T-helper 17 cell (primary cell): ENCODE data around the gene CD247. TPM values are rescaled to one million over a fixed set of nuclear protein-coding genes. Genes with fewer than 3 reads are reported as not detected.
A peak's percentile ranks its signal among the peaks of the same experiment; 100 is the strongest.

Source experiments
- ATAC-seq: fragments of 150-1000 bp; cut with Tn5 transposase; 2 replicates; pipeline ENCODE4 v1.10.0; 2021; ENCODE audit warnings: mild to moderate bottlenecking, moderate library complexity
- DNase-seq, 3 donors: peaks; one replicate each; pipeline versions ENCODE4 v3.0.0 to v3.0.0-alpha.2; 2020 to 2021
- H3K9me3 ChIP-seq: one replicate; pipeline ENCODE4 v1.7.0; 2013; ENCODE audit warnings: low read length, mild to moderate bottlenecking; ENCODE audit not compliant: control insufficient read depth, poor library complexity, severe bottlenecking
- H3K27ac Mint-ChIP-seq: one replicate; pipeline ENCODE4 v1.8.0; 2022; ENCODE audit warnings: mild to moderate bottlenecking, moderate library complexity, mixed read lengths
- H3K27me3 Mint-ChIP-seq: one replicate; pipeline ENCODE4 v1.8.0; 2022; ENCODE audit warnings: mixed read lengths
- H3K36me3 Mint-ChIP-seq: one replicate; pipeline ENCODE4 v1.8.0; 2022; ENCODE audit warnings: low read depth, mixed read lengths
- H3K4me1 Mint-ChIP-seq: one replicate; pipeline ENCODE4 v1.8.0; 2022; ENCODE audit warnings: mild to moderate bottlenecking, mixed read lengths
- H3K4me3 Mint-ChIP-seq: one replicate; pipeline ENCODE4 v1.8.0; 2022; ENCODE audit warnings: mild to moderate bottlenecking, moderate library complexity, mixed read lengths
- total RNA-seq, 4 donors: library from RNA in 2 of 4; stranded (reverse) in 2 of 4; gene quantifications; one replicate each; pipeline ENCODE4 v1.2.3 and lab custom pipeline; 2022 to 2026

CD247 gene
- total RNA-seq, 2 donors from 2014 or later: 265 to 295 TPM

- peak overlapping the region; percentile 83 for H3K4me3 Mint-ChIP-seq
- peaks cover 74% of the 10 kb centered on the region for H3K4me1 Mint-ChIP-seq
- ATAC-seq (no peak), DNase-seq (no peak)
- peak overlapping the region; percentile 98 for H3K27ac Mint-ChIP-seq
- peaks cover 2% of the 10 kb centered on the region for H3K36me3 Mint-ChIP-seq
- no peaks in the 10 kb centered on the region for H3K27me3 Mint-ChIP-seq
- H3K9me3 ChIP-seq: no peaks in the 10 kb centered on the region
Observed at GRCh38 chr1:167484726-167485502, 33.4 kb downstream of the CD247 start.

DNA sequence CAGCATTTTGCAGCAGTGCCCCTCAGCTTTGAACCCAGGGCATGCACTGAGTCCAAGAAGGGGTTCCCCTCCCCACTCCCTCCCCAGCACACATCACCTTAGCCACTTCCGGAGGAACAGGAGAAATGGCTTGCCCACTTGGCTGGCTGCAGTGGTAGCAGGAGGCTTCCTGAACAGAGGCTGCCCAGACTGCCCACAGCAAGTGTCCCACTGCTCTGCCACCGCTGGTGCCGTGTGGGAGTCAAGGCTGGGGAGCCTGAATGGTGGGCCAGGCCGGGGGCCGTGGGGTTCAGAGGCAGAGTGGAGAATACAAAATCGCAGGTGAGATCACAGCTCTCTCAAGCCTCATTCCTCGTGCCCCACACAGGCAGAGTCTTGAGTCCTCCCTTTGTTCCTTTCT is 34.5 kb downstream of the CD247 start:
- no peaks in the 10 kb centered on the region for H3K9me3 ChIP-seq
- H3K27ac Mint-ChIP-seq: peak overlapping the region; percentile 98
- ATAC-seq (peak; percentile 24), DNase-seq (no peak)
- peaks cover 76% of the 10 kb centered on the region for H3K4me1 Mint-ChIP-seq
- peak overlapping the region; percentile 83 for H3K4me3 Mint-ChIP-seq
- peaks cover 2% of the 10 kb centered on the region for H3K36me3 Mint-ChIP-seq
- no peaks in the 10 kb centered on the region for H3K27me3 Mint-ChIP-seq

DNA sequence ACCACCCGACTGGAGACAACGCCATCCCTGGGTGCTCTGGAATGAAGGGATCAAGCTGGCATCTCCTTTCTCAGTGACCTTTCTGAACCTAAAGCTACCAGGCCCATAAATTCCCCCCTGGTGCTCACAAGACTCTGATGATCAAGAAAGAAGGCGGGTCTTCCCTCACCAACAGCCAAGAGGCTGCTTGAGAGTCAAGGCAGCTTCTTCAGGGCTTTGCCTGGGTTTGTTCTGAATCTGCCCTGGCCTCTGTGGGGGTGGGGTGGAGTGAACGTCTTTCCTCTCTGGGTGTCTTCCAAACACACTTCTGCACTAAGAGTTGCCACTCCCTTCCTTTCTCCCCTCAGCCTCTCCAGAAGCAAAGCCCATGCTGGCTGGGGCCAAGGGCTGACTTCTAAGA is 36.1 kb downstream of the CD247 start:
- ATAC-seq (peak; percentile 65), DNase-seq (no peak)
- Mint-ChIP-seq H3K27ac (peak overlapping the region; percentile 98), H3K4me1 (peaks cover 77% of the 10 kb centered on the region), H3K27me3 (no peaks in the 10 kb centered on the region), H3K4me3 (peak overlapping the region; percentile 86), H3K36me3 (peaks cover 2% of the 10 kb centered on the region)
- H3K9me3 ChIP-seq: no peaks in the 10 kb centered on the region

GRCh38 chr1:167479331-167479979 is 38.9 kb downstream of the CD247 start:
- H3K4me1 Mint-ChIP-seq: peaks cover 72% of the 10 kb centered on the region
- ATAC-seq (no peak), DNase-seq (no peak)
- no peaks in the 10 kb centered on the region for H3K9me3 ChIP-seq
- no peaks in the 10 kb centered on the region for H3K27me3 Mint-ChIP-seq
- peak overlapping the region; percentile 64 for H3K4me3 Mint-ChIP-seq
- H3K36me3 Mint-ChIP-seq: no peaks in the 10 kb centered on the region
- H3K27ac Mint-ChIP-seq: peak overlapping the region; percentile 98

DNA sequence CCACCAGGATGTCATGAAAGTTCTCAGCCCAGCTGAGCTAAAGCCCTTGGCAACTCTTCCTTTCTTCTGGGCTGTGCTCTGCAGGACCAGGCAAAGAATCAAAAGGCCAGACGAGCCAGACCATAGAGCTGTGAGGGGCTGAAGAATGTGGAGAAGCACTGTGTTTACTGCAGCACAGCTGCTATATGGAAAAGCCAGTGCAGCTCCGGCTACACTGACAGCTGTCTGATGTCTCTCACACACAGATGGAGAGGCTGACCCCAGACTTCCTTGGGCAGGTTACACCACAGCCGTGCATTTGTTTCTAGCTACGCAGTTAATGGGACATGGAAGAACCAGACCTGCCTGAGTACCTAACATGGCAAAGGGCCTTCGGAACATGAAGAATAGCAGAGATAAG is 40.3 kb downstream of the CD247 start:
- ATAC-seq (no peak), DNase-seq (no peak)
- Mint-ChIP-seq H3K27ac (peak overlapping the region; percentile 98), H3K36me3 (peaks cover 3% of the 10 kb centered on the region), H3K4me3 (no peak overlapping the region), H3K27me3 (no peaks in the 10 kb centered on the region), H3K4me1 (peaks cover 73% of the 10 kb centered on the region)
- H3K9me3 ChIP-seq: no peaks in the 10 kb centered on the region

GRCh38 chr1:167476061-167476460 is 42.3 kb downstream of the CD247 start:
- DNase-seq (no peak), ATAC-seq (no peak)
- no peaks in the 10 kb centered on the region for H3K9me3 ChIP-seq
- Mint-ChIP-seq H3K36me3 (peaks cover 3% of the 10 kb centered on the region), H3K4me3 (no peak overlapping the region), H3K27ac (peak overlapping the region; percentile 98), H3K4me1 (peaks cover 66% of the 10 kb centered on the region), H3K27me3 (no peaks in the 10 kb centered on the region)

DNA sequence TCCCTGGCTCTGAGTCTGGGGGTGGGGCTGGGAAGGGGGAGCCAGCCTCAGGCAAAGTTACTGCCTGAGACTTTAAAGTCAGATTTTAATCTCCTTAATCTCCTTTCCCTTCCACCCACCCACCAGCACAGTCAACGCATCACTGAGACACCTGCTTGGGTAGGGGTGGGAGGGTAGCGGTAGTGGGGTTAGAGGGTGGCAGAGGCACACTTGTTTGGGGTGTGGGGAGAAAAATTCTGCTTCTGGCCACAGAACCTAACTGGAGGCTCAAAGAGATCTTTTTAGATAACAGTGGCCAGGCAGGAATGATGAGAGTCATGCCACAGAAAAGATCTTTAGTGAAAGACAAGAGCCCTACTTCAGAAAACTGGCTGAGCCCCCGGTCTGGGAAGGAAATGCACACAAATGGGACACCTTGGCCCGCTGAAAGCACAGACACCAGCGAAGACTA is 44.1 kb downstream of the CD247 start:
- no peaks in the 10 kb centered on the region for H3K27me3 Mint-ChIP-seq
- ATAC-seq: peak; percentile 88

GRCh38 chr1:167473761-167474160 is 44.6 kb downstream of the CD247 start:
- peaks cover 3% of the 10 kb centered on the region for H3K36me3 Mint-ChIP-seq
- ATAC-seq (peak; percentile 51), DNase-seq (no peak)
- H3K9me3 ChIP-seq: no peaks in the 10 kb centered on the region
- no peaks in the 10 kb centered on the region for H3K27me3 Mint-ChIP-seq
- peak overlapping the region; percentile 88 for H3K4me3 Mint-ChIP-seq
- peaks cover 55% of the 10 kb centered on the region for H3K4me1 Mint-ChIP-seq
- H3K27ac Mint-ChIP-seq: peak overlapping the region; percentile 98

More for the DNA sequence above, 44.1 kb downstream of the CD247 start:
- Mint-ChIP-seq H3K27ac (peak overlapping the region; percentile 98), H3K4me3 (peak overlapping the region; percentile 88), H3K36me3 (peaks cover 3% of the 10 kb centered on the region), H3K4me1 (peaks cover 54% of the 10 kb centered on the region)
- peak in 1 of 3 donors; percentile 54 for DNase-seq
- no peaks in the 10 kb centered on the region for H3K9me3 ChIP-seq

- no peaks in the 10 kb centered on the region for H3K9me3 ChIP-seq
- ATAC-seq (no peak), DNase-seq (no peak)
- H3K4me1 Mint-ChIP-seq: peaks cover 53% of the 10 kb centered on the region
- H3K36me3 Mint-ChIP-seq: peaks cover 3% of the 10 kb centered on the region
- peak overlapping the region; percentile 98 for H3K27ac Mint-ChIP-seq
- peak overlapping the region; percentile 36 for H3K4me3 Mint-ChIP-seq
- H3K27me3 Mint-ChIP-seq: no peaks in the 10 kb centered on the region
Observed at GRCh38 chr1:167472752-167473521, 45.4 kb downstream of the CD247 start.

GRCh38 chr1:167471568-167471967 is 46.8 kb downstream of the CD247 start:
- H3K27me3 Mint-ChIP-seq: no peaks in the 10 kb centered on the region
- peaks cover 49% of the 10 kb centered on the region for H3K4me1 Mint-ChIP-seq
- peaks cover 3% of the 10 kb centered on the region for H3K36me3 Mint-ChIP-seq
- no peak overlapping the region for H3K4me3 Mint-ChIP-seq
- no peaks in the 10 kb centered on the region for H3K9me3 ChIP-seq
- ATAC-seq (no peak), DNase-seq (no peak)
- H3K27ac Mint-ChIP-seq: peak overlapping the region; percentile 98

GRCh38 chr1:167469280-167469965 is 48.9 kb downstream of the CD247 start:
- no peak overlapping the region for H3K4me3 Mint-ChIP-seq
- H3K27me3 Mint-ChIP-seq: no peaks in the 10 kb centered on the region
- peaks cover 48% of the 10 kb centered on the region for H3K4me1 Mint-ChIP-seq
- no peak for ATAC-seq
- H3K27ac Mint-ChIP-seq: peak overlapping the region; percentile 83
- DNase-seq: no peak
- H3K36me3 Mint-ChIP-seq: peaks cover 3% of the 10 kb centered on the region
- H3K9me3 ChIP-seq: no peaks in the 10 kb centered on the region

DNA sequence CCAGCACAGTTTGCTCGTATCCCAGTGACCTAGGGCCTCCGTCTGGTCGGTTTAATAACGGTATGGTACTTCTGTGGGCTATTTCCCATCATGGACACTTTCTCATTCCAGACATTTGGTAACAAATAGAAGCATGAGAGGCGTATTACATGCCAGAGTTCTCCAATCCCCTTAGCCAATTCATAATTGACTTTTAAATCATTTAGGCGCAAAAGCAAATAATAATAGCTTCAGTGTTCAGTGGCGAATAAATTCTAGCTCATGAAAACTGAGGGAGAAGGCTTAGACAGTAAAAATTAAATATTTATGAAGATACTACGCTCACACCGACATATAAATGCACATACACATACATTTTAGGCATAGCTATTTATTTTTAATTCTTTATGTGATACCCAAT is 50.6 kb downstream of the CD247 start:
- peaks cover 40% of the 10 kb centered on the region for H3K4me1 Mint-ChIP-seq
- H3K4me3 Mint-ChIP-seq: peak overlapping the region; percentile 3
- H3K27me3 Mint-ChIP-seq: no peaks in the 10 kb centered on the region
- H3K9me3 ChIP-seq: no peaks in the 10 kb centered on the region
- H3K27ac Mint-ChIP-seq: peak overlapping the region; percentile 83
- DNase-seq: no peak
- no peak for ATAC-seq
- H3K36me3 Mint-ChIP-seq: no peaks in the 10 kb centered on the region
